Heart right ventricle (tissue), 16 donors: ENCODE results near the gene TREM1. TPM values are rescaled to one million over a fixed set of nuclear protein-coding genes. Genes with fewer than 3 reads are reported as not detected.
"Not testable (repeated sequence)": the region's sequence is repeated elsewhere in the genome, so short reads cannot be mapped to it uniquely, and the experiment has no call there.

Source experiments
- ATAC-seq, 8 donors: fragments of 200-7000 bp; cut with Tn5 transposase; one replicate each; pipeline ENCODE4 v1.9.1; 2020; ENCODE audit warnings: mild to moderate bottlenecking in 8 of 8, moderate library complexity in 8 of 8, moderate number of reproducible peaks in 1 of 8
- DNase-seq, 2 donors: peaks; one replicate each; pipeline ENCODE4 v3.0.0-alpha.2; 2020
- H3K27ac ChIP-seq, 10 donors: fragments of 200-600 bp; sonication (generic) in 2 of 10; one replicate each; pipeline versions ENCODE4 v1.5.0 to v1.8.0; 2020 to 2022; ENCODE audit warnings: mild to moderate bottlenecking in 3 of 10
- H3K27me3 ChIP-seq, 7 donors: fragments of 200-600 bp; one replicate each; pipeline ENCODE4 v1.8.0; 2021 to 2022; ENCODE audit warnings: mild to moderate bottlenecking in 2 of 7
- H3K36me3 ChIP-seq, 9 donors: fragments of 200-600 bp; sonication (generic) in 1 of 9; one replicate each; pipeline versions ENCODE4 v1.5.0 to v1.8.0; 2020 to 2022; ENCODE audit warnings: mild to moderate bottlenecking in 2 of 9
- H3K4me1 ChIP-seq, 9 donors: fragments of 200-600 bp; sonication (generic) in 1 of 9; one replicate each; pipeline versions ENCODE4 v1.5.0 to v1.8.0; 2020 to 2022; ENCODE audit warnings: mild to moderate bottlenecking in 4 of 9
- H3K4me3 ChIP-seq, 10 donors: fragments of 200-600 bp; sonication (generic) in 2 of 10; one replicate each; pipeline versions ENCODE4 v1.5.0 to v1.8.0; 2020 to 2022; ENCODE audit warnings: mild to moderate bottlenecking in 7 of 10, moderate library complexity in 2 of 10
- H3K9me3 ChIP-seq, 11 donors: fragments of 200-600 bp in 10 of 11; sonication (generic) in 2 of 11; one replicate each; pipeline versions ENCODE4 v1.5.0 to v1.8.0; 2013 to 2022; ENCODE audit warnings: mild to moderate bottlenecking in 2 of 11, control low read depth in 1 of 11, moderate library complexity in 1 of 11
- CTCF ChIP-seq, 9 donors: fragments of 200-600 bp; sonication (generic) in 2 of 9; IDR thresholded peaks; one replicate each; pipeline versions ENCODE4 v1.5.0 to v1.8.0; 2021 to 2022; ENCODE audit warnings: antibody characterized with exemption in 9 of 9, mild to moderate bottlenecking in 5 of 9, moderate library complexity in 1 of 9
- WGBS, 2 donors: extraction: QIAGEN DNeasy Blood & Tissue Kit; methylation state at CpG; one replicate each; pipeline ENCODE4 v1.1.7; 2013; ENCODE audit warnings: inconsistent platforms in 1 of 2; 5-methylcytosine and 5-hydroxymethylcytosine counted together
- intact Hi-C, 10 donors: fragments of 100-400 bp; cut with DNase I; formaldehyde crosslinking; loops; one replicate each; pipeline versions ENCODE4 v1.11.1 to v1.14.2; 2022
- polyA plus RNA-seq, 2 donors: library from polyadenylated mRNA; stranded (reverse); fragments of 200-250 nt; gene quantifications; one replicate each; pipeline ENCODE4 v1.2.3, GENCODE V29; 2013
- total RNA-seq, 10 donors: library from RNA; stranded (reverse); fragmentation: NEBNext Ultra II Directional in 3 of 10; extraction: Animal tissue kit (Norgen Biotek cat#: 25700) in 3 of 10; gene quantifications; one replicate each; pipeline versions ENCODE4 v1.2.1 to v1.2.4, GENCODE V29; 2021 to 2023
- donor health status: Arrhythmogenic right ventricular cardiomyopathy.
- donor health status: ischemic (EF 13 %, LVEDD 7.1; RV severe dilation, severe dysfunction).
- donor health status: healthy with polysubstance abuse.
- donor health status: DM: no; HTN: yes; CAD: no.
- donor health status: DM: no; HTN: no; CAD: no.
- donor health status: ischemic (EF 25% LVEDD 6.9; RV normal size, moderate dysfunction).
- donor health status: ischemic (EF 25% LVEDD 5.7; RV mildly dilated, moderate dysfunction).
- donor health status: healthy.
- donor health status: DM: yes; HTN: yes; CAD: no.
- donor health status: Ischemic cardiomyopathy.
- donor health status: ischemic (EF 35%, LVEDD 5.7; RV mildly dilated, moderate dysfunction).
- donor health status: nonischemic (EF 11% LVEDD 7.7; RV severe dilation, severe dysfunction).
- donor health status: DM: yes; HTN: yes; CAD: no.
- donor health status: PGD.
- donor health status: ischemic (EF 29% LVEDD 5.4; RV normal size, mild dysfunction).
- donor health status: nonischemic (EF 23%, LVEDD 6.1; RV moderate dilation, normal function).

The TREM1 gene
- total and polyA plus RNA-seq, 12 donors = 0.35 to 12.4 (median 1.00) TPM; not detected in 1

- H3K4me1 ChIP-seq = peaks cover 0 to 18% (median 0%) of the 10 kb centered on the region in 9 donors
- no peak for TF ChIP-seq CTCF (IDR thresholded peaks at IDR 0.05)
- H3K9me3 ChIP-seq = peaks cover 0 to 16% (median 0%) of the 10 kb centered on the region in 11 donors
- no peaks in the 10 kb centered on the region for H3K36me3 ChIP-seq
- no peak overlapping the region for H3K4me3 ChIP-seq
- H3K27ac ChIP-seq = no peak overlapping the region
- no peak for DNase-seq
- peaks cover 0 to 14% (median 10%) of the 10 kb centered on the region in 7 donors for H3K27me3 ChIP-seq
- intact Hi-C loops = no loop called here
- WGBS, 2 donors = 71 to 88% methylated on average over 5 of the region's 5 CpGs
- no peak for ATAC-seq
These were observed 16.2 kb upstream of the TREM1 start for GRCh38 chr6:41302638-41303037.

- intact Hi-C loops = no loop called here
- H3K9me3 ChIP-seq = peaks cover 0 to 13% (median 0%) of the 10 kb centered on the region in 11 donors
- H3K27ac ChIP-seq = no peak overlapping the region
- peaks cover 0 to 14% (median 6%) of the 10 kb centered on the region in 7 donors for H3K27me3 ChIP-seq
- DNase-seq (no peak), ATAC-seq (no peak)
- H3K4me1 ChIP-seq = peaks cover 0 to 12% (median 0%) of the 10 kb centered on the region in 9 donors
- H3K4me3 ChIP-seq = no peak overlapping the region
- no peaks in the 10 kb centered on the region for H3K36me3 ChIP-seq
- 53 to 70% methylated on average over 3 of the region's 3 CpGs for WGBS, 2 donors
- no peak for TF ChIP-seq CTCF (IDR thresholded peaks at IDR 0.05)
These were observed 12.5 kb upstream of the TREM1 start for GRCh38 chr6:41298785-41299502.

- ATAC-seq, H3K27ac ChIP-seq, DNase-seq, H3K4me3 ChIP-seq, intact Hi-C loops, H3K36me3 ChIP-seq: not testable (repeated sequence)
- Histone ChIP-seq H3K4me1 (peaks cover 0 to 12% (median 0%) of the 10 kb centered on the region in 9 donors), H3K9me3 (peaks cover 0 to 11% (median 0%) of the 10 kb centered on the region in 11 donors), H3K27me3 (peaks cover 0 to 14% (median 6%) of the 10 kb centered on the region in 7 donors)
- 82 to 87% methylated on average over 5 of the region's 5 CpGs for WGBS, 2 donors
These were observed 10.8 kb upstream of the TREM1 start for GRCh38 chr6:41297248-41297647.

- Histone ChIP-seq H3K36me3 (no peaks in the 10 kb centered on the region), H3K9me3 (peaks cover 0 to 6% (median 0%) of the 10 kb centered on the region in 11 donors), H3K27me3 (peaks cover 0 to 14% (median 6%) of the 10 kb centered on the region in 7 donors), H3K4me1 (peaks cover 0 to 9% (median 0%) of the 10 kb centered on the region in 9 donors), H3K4me3 (no peak overlapping the region), H3K27ac (no peak overlapping the region)
- TF ChIP-seq CTCF (IDR thresholded peaks at IDR 0.05) = no peak
- DNase-seq (no peak), ATAC-seq (no peak)
- intact Hi-C loops = no loop called here
- WGBS, 2 donors = 84 to 89% methylated on average over 3 of the region's 3 CpGs
These were observed 7.9 kb upstream of the TREM1 start for GRCh38 chr6:41294214-41294872.
